Fibroblast of lung (primary cell): Measurements from ENCODE around the gene SPATA12. TPM values are rescaled to one million over a fixed set of nuclear protein-coding genes. Genes with fewer than 3 reads are reported as not detected.

Experiments
- DNase-seq, 2 donors: peaks; one replicate each; pipeline versions ENCODE4 v3.0.0 to v3.0.0-alpha.2; 2010; ENCODE audit warnings: low read depth in 2 of 2
- H2AFZ ChIP-seq: 2 replicates; pipeline ENCODE4 v1.5.1; 2012; ENCODE audit warnings: low read length, control low read depth, inconsistent platforms
- H3K27ac ChIP-seq: 2 replicates; pipeline ENCODE4 v1.5.1; 2011; ENCODE audit warnings: low read length, control low read depth; ENCODE audit not compliant: insufficient read depth
- H3K27me3 ChIP-seq: 2 replicates; pipeline ENCODE4 v1.5.1; 2011; ENCODE audit warnings: mild to moderate bottlenecking, low read length; ENCODE audit not compliant: control insufficient read depth, insufficient read depth
- H3K36me3 ChIP-seq: 2 replicates; pipeline ENCODE4 v1.5.1; 2011; ENCODE audit warnings: low read length; ENCODE audit not compliant: control insufficient read depth, insufficient read depth
- H3K4me1 ChIP-seq: 2 replicates; pipeline ENCODE4 v1.5.1; 2011; ENCODE audit warnings: low read length; ENCODE audit not compliant: control insufficient read depth, insufficient read depth; ENCODE audit errors: extremely low read depth
- H3K4me2 ChIP-seq: 2 replicates; pipeline ENCODE4 v1.5.1; 2011; ENCODE audit warnings: low read length, control low read depth; ENCODE audit not compliant: insufficient read depth; ENCODE audit errors: extremely low read depth
- H3K4me3 ChIP-seq, 4 experiments: fragments of 200-600 bp in 1 of 4; sonication (generic) in 1 of 4; replicated peaks in 1 of 4; 2 replicates each; pipeline ENCODE4 v1.5.1; 2011 to 2016; ENCODE audit warnings: low read length in 4 of 4, low read depth in 3 of 4, mild to moderate bottlenecking in 3 of 4, control low read depth in 2 of 4, inconsistent platforms in 1 of 4, mixed read lengths in 1 of 4; ENCODE audit not compliant: insufficient read depth in 1 of 4; ENCODE audit errors: control extremely low read depth in 1 of 4
- H3K79me2 ChIP-seq: 2 replicates; pipeline ENCODE4 v1.5.1; 2012; ENCODE audit warnings: mild to moderate bottlenecking, low read length, inconsistent platforms; ENCODE audit not compliant: control insufficient read depth, insufficient read depth
- H3K9ac ChIP-seq: 2 replicates; pipeline ENCODE4 v1.5.1; 2011; ENCODE audit warnings: mild to moderate bottlenecking, low read length, control low read depth; ENCODE audit not compliant: insufficient read depth
- H3K9me3 ChIP-seq: 2 replicates; pipeline ENCODE4 v1.5.1; 2012; ENCODE audit warnings: low read depth, low read length; ENCODE audit not compliant: control insufficient read depth, insufficient read depth
- H4K20me1 ChIP-seq: 2 replicates; pipeline ENCODE4 v1.5.1; 2011; ENCODE audit warnings: low read length; ENCODE audit not compliant: control insufficient read depth, insufficient read depth; ENCODE audit errors: extremely low read depth
- EZH2 ChIP-seq: IDR thresholded peaks from 2 replicates; pipeline ENCODE4 v1.5.1; 2012; ENCODE audit warnings: low read length, control low read depth, mild to moderate bottlenecking; ENCODE audit errors: missing control alignments
- polyA plus RNA-seq, 2 donors: library from polyadenylated mRNA; depleted of rRNA in 1 of 2; stranded (reverse) in 1 of 2; unstranded in 1 of 2; fragments of >200 nt; gene quantifications; 2 replicates each; pipeline ENCODE4 v1.2.1, GENCODE V29; 2011 to 2012; ENCODE audit warnings: missing spikeins in 1 of 2
- total RNA-seq: library from RNA; depleted of rRNA; stranded (reverse); fragments of >200 nt; gene quantifications from 2 replicates; pipeline ENCODE4 v1.2.1, GENCODE V29; 2014
- TF ChIP-seq, protein P1 (sequence below), 2 donors: IDR thresholded peaks in 1 of 2; conservative IDR thresholded peaks in 1 of 2; 1 replicate in 1 of 2; 2 replicates in 1 of 2; pipeline ENCODE4 v1.5.1; 2011 to 2012; ENCODE audit warnings: low read length in 2 of 2, control low read depth in 1 of 2, inconsistent platforms in 1 of 2, low read depth in 1 of 2, mild to moderate bottlenecking in 1 of 2

SPATA12 gene
- total and polyA plus RNA-seq, 2 donors (not counting 1 experiment from before 2014, with no cell fraction given), result not detected

DNA sequence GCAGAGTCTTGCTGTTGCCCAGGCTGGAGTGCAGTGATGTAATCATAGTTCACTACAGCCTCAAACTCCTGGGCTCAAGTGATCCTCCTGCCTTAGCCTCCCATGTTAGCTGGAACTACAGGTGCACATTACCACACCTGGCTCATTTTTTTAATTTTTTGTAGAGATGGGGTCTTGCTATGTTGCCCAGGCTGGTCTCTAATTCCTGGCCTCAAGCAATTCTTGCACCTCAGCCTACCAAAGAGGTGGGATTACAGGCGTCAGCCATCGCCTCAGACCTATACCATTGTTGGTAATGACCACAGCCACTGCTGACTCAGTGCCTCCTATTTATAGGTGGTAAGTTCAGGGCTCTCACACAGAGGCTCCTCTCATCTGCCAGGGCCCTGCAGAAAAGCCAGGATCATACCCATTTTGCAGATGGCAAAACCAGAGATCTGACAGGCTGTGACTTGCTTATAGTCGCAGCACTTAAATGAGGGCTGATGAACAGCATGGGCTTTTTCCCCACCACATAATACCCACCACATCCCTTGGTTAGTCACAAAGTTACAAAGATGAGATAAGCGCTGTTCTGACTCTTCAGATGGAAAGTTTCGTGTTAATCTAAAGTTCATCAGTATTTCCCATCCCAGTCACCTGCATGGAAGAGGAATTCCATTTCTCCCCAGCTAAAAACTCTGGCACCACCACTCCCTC is 21.8 kb upstream of the SPATA12 start:
- no peaks in the 10 kb centered on the region for H4K20me1 ChIP-seq
- no peak overlapping the region for H3K27ac ChIP-seq
- peaks cover 6% of the 10 kb centered on the region for H3K27me3 ChIP-seq
- no peaks in the 10 kb centered on the region for H3K79me2 ChIP-seq
- H3K4me3 ChIP-seq, result no peak overlapping the region
- H3K9me3 ChIP-seq, result no peaks in the 10 kb centered on the region
- H3K4me1 ChIP-seq, result no peaks in the 10 kb centered on the region
- no peaks in the 10 kb centered on the region for H3K36me3 ChIP-seq
- H3K9ac ChIP-seq, result no peak overlapping the region
- TF ChIP-seq, protein P1, sequence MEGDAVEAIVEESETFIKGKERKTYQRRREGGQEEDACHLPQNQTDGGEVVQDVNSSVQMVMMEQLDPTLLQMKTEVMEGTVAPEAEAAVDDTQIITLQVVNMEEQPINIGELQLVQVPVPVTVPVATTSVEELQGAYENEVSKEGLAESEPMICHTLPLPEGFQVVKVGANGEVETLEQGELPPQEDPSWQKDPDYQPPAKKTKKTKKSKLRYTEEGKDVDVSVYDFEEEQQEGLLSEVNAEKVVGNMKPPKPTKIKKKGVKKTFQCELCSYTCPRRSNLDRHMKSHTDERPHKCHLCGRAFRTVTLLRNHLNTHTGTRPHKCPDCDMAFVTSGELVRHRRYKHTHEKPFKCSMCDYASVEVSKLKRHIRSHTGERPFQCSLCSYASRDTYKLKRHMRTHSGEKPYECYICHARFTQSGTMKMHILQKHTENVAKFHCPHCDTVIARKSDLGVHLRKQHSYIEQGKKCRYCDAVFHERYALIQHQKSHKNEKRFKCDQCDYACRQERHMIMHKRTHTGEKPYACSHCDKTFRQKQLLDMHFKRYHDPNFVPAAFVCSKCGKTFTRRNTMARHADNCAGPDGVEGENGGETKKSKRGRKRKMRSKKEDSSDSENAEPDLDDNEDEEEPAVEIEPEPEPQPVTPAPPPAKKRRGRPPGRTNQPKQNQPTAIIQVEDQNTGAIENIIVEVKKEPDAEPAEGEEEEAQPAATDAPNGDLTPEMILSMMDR (conservative IDR thresholded peaks at IDR 0.05 in 1 of 2, IDR thresholded peaks at IDR 0.05 in 1 of 2; ENCODE audit: low read depth in 1 of 2, low read length in 2 of 2), result no peak
- no peak for TF ChIP-seq EZH2
- no peak overlapping the region for H3K4me2 ChIP-seq
- no peak overlapping the region for H2AFZ ChIP-seq
- DNase-seq, result no peak

DNA sequence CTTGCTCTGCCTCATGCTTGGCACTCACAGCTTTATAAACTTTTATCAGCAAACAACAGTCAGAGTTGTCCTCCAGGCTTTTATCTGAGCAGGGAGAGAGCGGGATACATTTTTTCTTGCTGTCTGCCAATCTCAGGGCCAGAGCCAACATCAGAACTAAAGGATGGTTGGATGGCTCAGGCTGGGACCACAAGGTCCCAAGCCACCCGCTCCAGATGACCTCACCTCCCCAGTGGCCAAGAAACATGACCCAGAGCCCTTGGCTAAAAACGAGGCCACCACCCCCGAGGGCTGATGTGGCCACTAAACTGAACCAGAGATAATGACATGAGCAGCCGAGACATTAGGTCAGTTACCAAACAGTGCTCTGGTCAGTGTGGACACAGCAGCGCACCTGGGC is 18.8 kb upstream of the SPATA12 start:
- Histone ChIP-seq H3K9ac (no peak overlapping the region), H3K27ac (no peak overlapping the region), H4K20me1 (no peaks in the 10 kb centered on the region), H3K4me2 (no peak overlapping the region), H3K36me3 (no peaks in the 10 kb centered on the region), H3K79me2 (no peaks in the 10 kb centered on the region), H3K4me3 (no peak overlapping the region), H3K27me3 (peaks cover 6% of the 10 kb centered on the region), H3K9me3 (no peaks in the 10 kb centered on the region), H2AFZ (no peak overlapping the region), H3K4me1 (no peaks in the 10 kb centered on the region)
- TF ChIP-seq EZH2, result no peak
- TF ChIP-seq, protein P1 (conservative IDR thresholded peaks at IDR 0.05 in 1 of 2, IDR thresholded peaks at IDR 0.05 in 1 of 2; ENCODE audit: low read depth in 1 of 2, low read length in 2 of 2), result no peak
- DNase-seq, result no peak

DNA sequence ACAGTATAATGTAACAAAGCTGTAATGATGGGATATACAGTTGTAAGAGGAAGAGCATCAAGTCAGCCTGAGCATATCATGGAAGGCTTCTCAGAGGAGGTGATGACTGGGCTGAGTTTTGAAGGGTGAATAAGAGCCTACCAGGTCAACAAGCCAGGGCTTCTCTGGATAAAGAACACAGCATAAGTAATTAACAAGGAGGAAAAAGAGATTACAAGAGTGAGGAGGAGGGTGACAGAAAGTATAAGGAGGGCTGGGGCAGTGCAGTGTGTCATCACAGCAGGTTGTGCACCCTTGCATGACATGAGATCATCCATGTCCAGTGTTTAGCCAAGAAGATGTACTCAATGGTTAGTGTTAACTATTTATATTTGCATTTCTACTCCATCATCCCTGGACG is 16.9 kb upstream of the SPATA12 start:
- no peak overlapping the region for H3K4me2 ChIP-seq
- TF ChIP-seq, protein P1 (conservative IDR thresholded peaks at IDR 0.05 in 1 of 2, IDR thresholded peaks at IDR 0.05 in 1 of 2; ENCODE audit: low read depth in 1 of 2, low read length in 2 of 2), result no peak
- TF ChIP-seq EZH2, result no peak
- no peaks in the 10 kb centered on the region for H3K36me3 ChIP-seq
- H3K9ac ChIP-seq, result no peak overlapping the region
- DNase-seq, result no peak
- no peak overlapping the region for H3K4me3 ChIP-seq
- no peaks in the 10 kb centered on the region for H3K4me1 ChIP-seq
- peaks cover 6% of the 10 kb centered on the region for H3K27me3 ChIP-seq
- H3K27ac ChIP-seq, result no peak overlapping the region
- H3K9me3 ChIP-seq, result no peaks in the 10 kb centered on the region
- H4K20me1 ChIP-seq, result no peaks in the 10 kb centered on the region
- H2AFZ ChIP-seq, result no peak overlapping the region
- H3K79me2 ChIP-seq, result no peaks in the 10 kb centered on the region
